Neural cell (in vitro differentiated cells): ENCODE measurements around the gene RBKS. TPM values are rescaled to one million over a fixed set of nuclear protein-coding genes. Genes with fewer than 3 reads are reported as not detected.

Source experiments
- H2AFZ ChIP-seq: fragments of 200-600, 300-800 bp; sonication (generic), shearing (Covaris generic); 2 replicates; pipeline ENCODE4 v1.6.0; 2014; ENCODE audit warnings: low read depth, mild to moderate bottlenecking, antibody characterized with exemption, low read length, moderate library complexity
- H3F3A ChIP-seq: fragments of 200-600 bp; shearing (Covaris generic); 2 replicates; pipeline ENCODE4 v1.6.1; 2016; ENCODE audit warnings: mild to moderate bottlenecking, moderate library complexity, mixed read lengths, antibody characterized with exemption, low read length; ENCODE audit not compliant: insufficient read depth, poor library complexity, severe bottlenecking
- H3K27ac ChIP-seq: fragments of 200-600, 300-800 bp; sonication (generic), shearing (Covaris generic); 2 replicates; pipeline ENCODE4 v1.5.1; 2014; ENCODE audit warnings: mild to moderate bottlenecking, low read length, moderate library complexity
- H3K27me3 ChIP-seq: fragments of 300-800, 200-600 bp; sonication (generic), shearing (Covaris generic); 2 replicates; pipeline ENCODE4 v1.6.0; 2014; ENCODE audit warnings: mild to moderate bottlenecking, low read depth, low read length, moderate library complexity; ENCODE audit not compliant: insufficient read depth
- H3K36me3 ChIP-seq: fragments of 300-800, 200-600 bp; sonication (generic), shearing (Covaris generic); 2 replicates; pipeline ENCODE4 v1.5.1; 2014; ENCODE audit warnings: mild to moderate bottlenecking, antibody characterized with exemption, low read length, moderate library complexity; ENCODE audit not compliant: insufficient read depth
- H3K4me2 ChIP-seq: fragments of 300-800, 200-600 bp; sonication (generic), shearing (Covaris generic); 2 replicates; pipeline ENCODE4 v1.6.0; 2014; ENCODE audit warnings: mild to moderate bottlenecking, low read length
- H3K4me3 ChIP-seq: fragments of 300-800, 200-600 bp; sonication (generic), shearing (Covaris generic); 2 replicates; pipeline ENCODE4 v1.5.1; 2014; ENCODE audit warnings: mild to moderate bottlenecking, low read length, moderate library complexity
- H3K79me2 ChIP-seq: fragments of 200-600 bp; shearing (Covaris generic); replicated peaks from 2 replicates; pipeline ENCODE4 v1.6.0; 2014; ENCODE audit warnings: mild to moderate bottlenecking, low read length, moderate library complexity; ENCODE audit not compliant: insufficient read depth
- H3K9ac ChIP-seq: fragments of 300-800, 200-600 bp; sonication (generic), shearing (Covaris generic); 2 replicates; pipeline ENCODE4 v1.6.1; 2016; ENCODE audit warnings: mild to moderate bottlenecking, low read length, mixed read lengths
- H3K9me2 ChIP-seq: fragments of 200-600 bp; shearing (Covaris generic); 2 replicates; pipeline ENCODE4 v1.6.1; 2016; ENCODE audit warnings: mild to moderate bottlenecking, low read length, mixed read lengths; ENCODE audit not compliant: insufficient read depth
- H3K9me3 ChIP-seq: fragments of 200-600, 300-800 bp; sonication (generic), shearing (Covaris generic); 2 replicates; pipeline ENCODE4 v1.6.1; 2016; ENCODE audit warnings: mild to moderate bottlenecking, mixed run types, low read length, moderate library complexity, mixed read lengths
- H4K20me1 ChIP-seq: fragments of 200-600 bp; shearing (Covaris generic); 2 replicates; pipeline ENCODE4 v1.6.1; 2016; ENCODE audit warnings: mild to moderate bottlenecking, mixed run types; ENCODE audit not compliant: insufficient read depth
- EP300 ChIP-seq: fragments of 450-650 bp; conservative IDR thresholded peaks from 2 replicates; pipeline ENCODE4 v1.6.1; 2014; ENCODE audit warnings: antibody characterized with exemption, mild to moderate bottlenecking, moderate library complexity; ENCODE audit not compliant: poor library complexity, severe bottlenecking
- EZH2 ChIP-seq: fragments of 200-600, 300-800 bp; shearing (Covaris generic), sonication (generic); IDR thresholded peaks from 2 replicates; pipeline ENCODE4 v1.6.1; 2014; ENCODE audit warnings: antibody characterized with exemption, low read length, borderline replicate concordance, mild to moderate bottlenecking; ENCODE audit not compliant: insufficient read depth, poor library complexity, severe bottlenecking
- MXI1 ChIP-seq: fragments of 450-650 bp; conservative IDR thresholded peaks from 2 replicates; pipeline ENCODE4 v1.6.1; 2014; ENCODE audit warnings: antibody characterized with exemption, mild to moderate bottlenecking; ENCODE audit not compliant: poor library complexity, severe bottlenecking
- POLR2AphosphoS5 ChIP-seq: IDR thresholded peaks from 2 replicates; pipeline ENCODE4 v1.6.1; 2012
- RAD21 ChIP-seq: fragments of 450-650 bp; conservative IDR thresholded peaks from 2 replicates; pipeline ENCODE4 v1.6.1; 2014; ENCODE audit warnings: antibody characterized with exemption, mild to moderate bottlenecking, moderate library complexity
- SMC3 ChIP-seq: fragments of 450-650 bp; conservative IDR thresholded peaks from 2 replicates; pipeline ENCODE4 v1.6.1; 2014; ENCODE audit warnings: antibody characterized with exemption, mild to moderate bottlenecking, moderate library complexity; ENCODE audit not compliant: poor library complexity
- TAF1 ChIP-seq: IDR thresholded peaks from 2 replicates; pipeline ENCODE4 v1.6.1; 2012; ENCODE audit warnings: low read depth
- polyA plus RNA-seq: library from polyadenylated mRNA; depleted of rRNA; stranded (reverse); fragments of >200 nt; gene quantifications from 2 replicates; pipeline ENCODE4 v1.2.3, GENCODE V29; 2014
- TF ChIP-seq, protein P1 (sequence below): fragments of 450-650 bp; IDR thresholded peaks from 2 replicates; pipeline ENCODE4 v1.5.1; 2014; ENCODE audit warnings: antibody characterized with exemption, mild to moderate bottlenecking, moderate library complexity; ENCODE audit not compliant: poor library complexity, severe bottlenecking
- TF ChIP-seq, protein P2 (sequence below): IDR thresholded peaks from 2 replicates; pipeline ENCODE4 v1.6.1; 2012; ENCODE audit warnings: borderline replicate concordance

The RBKS gene
- polyA plus RNA-seq, 1 donor from 2014 or later: 5.4 TPM

DNA sequence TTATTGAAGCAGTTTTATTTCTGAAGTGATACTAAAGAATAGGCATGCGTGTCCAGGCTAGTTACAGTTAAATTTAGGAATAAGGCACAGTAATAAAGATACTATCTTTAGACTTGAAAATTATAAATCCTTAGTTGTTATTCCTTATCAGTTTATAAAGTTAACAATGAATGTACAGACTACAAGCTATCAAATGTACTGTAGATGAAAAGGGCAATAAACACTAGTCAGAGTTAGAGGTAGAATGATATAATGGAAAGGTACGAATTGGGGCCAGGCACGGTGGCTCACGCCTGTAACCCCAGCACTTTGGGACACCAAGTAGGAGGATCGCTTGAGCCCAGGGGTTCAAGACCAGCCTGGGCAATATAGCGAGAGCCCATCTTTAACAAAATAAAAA lies 3.9 kb downstream of the RBKS start:
- Histone ChIP-seq H3F3A (no peaks in the 10 kb centered on the region), H3K9me3 (no peaks in the 10 kb centered on the region), H3K9me2 (no peaks in the 10 kb centered on the region), H4K20me1 (no peaks in the 10 kb centered on the region), H3K27ac (no peak overlapping the region), H3K27me3 (no peaks in the 10 kb centered on the region), H2AFZ (no peak overlapping the region), H3K79me2 (no peaks in the 10 kb centered on the region), H3K4me3 (no peak overlapping the region), H3K9ac (no peak overlapping the region), H3K36me3 (no peaks in the 10 kb centered on the region), H3K4me2 (no peak overlapping the region)
- TF ChIP-seq SMC3: no peak
- no peak for TF ChIP-seq POLR2AphosphoS5
- no peak for TF ChIP-seq MXI1
- no peak for TF ChIP-seq TAF1
- TF ChIP-seq RAD21: no peak
- TF ChIP-seq, protein P1, sequence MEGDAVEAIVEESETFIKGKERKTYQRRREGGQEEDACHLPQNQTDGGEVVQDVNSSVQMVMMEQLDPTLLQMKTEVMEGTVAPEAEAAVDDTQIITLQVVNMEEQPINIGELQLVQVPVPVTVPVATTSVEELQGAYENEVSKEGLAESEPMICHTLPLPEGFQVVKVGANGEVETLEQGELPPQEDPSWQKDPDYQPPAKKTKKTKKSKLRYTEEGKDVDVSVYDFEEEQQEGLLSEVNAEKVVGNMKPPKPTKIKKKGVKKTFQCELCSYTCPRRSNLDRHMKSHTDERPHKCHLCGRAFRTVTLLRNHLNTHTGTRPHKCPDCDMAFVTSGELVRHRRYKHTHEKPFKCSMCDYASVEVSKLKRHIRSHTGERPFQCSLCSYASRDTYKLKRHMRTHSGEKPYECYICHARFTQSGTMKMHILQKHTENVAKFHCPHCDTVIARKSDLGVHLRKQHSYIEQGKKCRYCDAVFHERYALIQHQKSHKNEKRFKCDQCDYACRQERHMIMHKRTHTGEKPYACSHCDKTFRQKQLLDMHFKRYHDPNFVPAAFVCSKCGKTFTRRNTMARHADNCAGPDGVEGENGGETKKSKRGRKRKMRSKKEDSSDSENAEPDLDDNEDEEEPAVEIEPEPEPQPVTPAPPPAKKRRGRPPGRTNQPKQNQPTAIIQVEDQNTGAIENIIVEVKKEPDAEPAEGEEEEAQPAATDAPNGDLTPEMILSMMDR: no peak
- TF ChIP-seq EZH2: no peak
- TF ChIP-seq, protein P2, sequence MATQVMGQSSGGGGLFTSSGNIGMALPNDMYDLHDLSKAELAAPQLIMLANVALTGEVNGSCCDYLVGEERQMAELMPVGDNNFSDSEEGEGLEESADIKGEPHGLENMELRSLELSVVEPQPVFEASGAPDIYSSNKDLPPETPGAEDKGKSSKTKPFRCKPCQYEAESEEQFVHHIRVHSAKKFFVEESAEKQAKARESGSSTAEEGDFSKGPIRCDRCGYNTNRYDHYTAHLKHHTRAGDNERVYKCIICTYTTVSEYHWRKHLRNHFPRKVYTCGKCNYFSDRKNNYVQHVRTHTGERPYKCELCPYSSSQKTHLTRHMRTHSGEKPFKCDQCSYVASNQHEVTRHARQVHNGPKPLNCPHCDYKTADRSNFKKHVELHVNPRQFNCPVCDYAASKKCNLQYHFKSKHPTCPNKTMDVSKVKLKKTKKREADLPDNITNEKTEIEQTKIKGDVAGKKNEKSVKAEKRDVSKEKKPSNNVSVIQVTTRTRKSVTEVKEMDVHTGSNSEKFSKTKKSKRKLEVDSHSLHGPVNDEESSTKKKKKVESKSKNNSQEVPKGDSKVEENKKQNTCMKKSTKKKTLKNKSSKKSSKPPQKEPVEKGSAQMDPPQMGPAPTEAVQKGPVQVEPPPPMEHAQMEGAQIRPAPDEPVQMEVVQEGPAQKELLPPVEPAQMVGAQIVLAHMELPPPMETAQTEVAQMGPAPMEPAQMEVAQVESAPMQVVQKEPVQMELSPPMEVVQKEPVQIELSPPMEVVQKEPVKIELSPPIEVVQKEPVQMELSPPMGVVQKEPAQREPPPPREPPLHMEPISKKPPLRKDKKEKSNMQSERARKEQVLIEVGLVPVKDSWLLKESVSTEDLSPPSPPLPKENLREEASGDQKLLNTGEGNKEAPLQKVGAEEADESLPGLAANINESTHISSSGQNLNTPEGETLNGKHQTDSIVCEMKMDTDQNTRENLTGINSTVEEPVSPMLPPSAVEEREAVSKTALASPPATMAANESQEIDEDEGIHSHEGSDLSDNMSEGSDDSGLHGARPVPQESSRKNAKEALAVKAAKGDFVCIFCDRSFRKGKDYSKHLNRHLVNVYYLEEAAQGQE: no peak
- no peak for TF ChIP-seq EP300

DNA sequence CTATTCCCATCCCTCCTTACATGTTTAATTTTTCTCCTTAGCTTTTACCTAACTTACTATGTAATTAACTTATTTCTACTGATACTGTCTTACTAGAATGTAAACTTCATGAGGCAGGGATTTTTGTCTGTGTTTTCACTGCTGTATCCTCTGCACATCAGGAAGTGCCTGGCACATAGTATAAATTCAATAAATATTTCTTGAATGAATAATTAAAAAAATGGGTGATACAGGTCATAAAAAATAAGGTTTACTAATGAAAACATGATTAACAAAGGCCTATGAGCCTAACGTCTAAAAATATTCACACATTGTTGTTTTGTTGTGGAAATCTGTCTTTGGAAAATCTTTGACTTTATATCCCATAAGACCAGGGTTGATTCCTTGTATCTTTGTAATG lies 4.5 kb downstream of the RBKS start:
- Histone ChIP-seq H3K9ac (no peak overlapping the region), H3K4me3 (no peak overlapping the region), H3K9me2 (no peaks in the 10 kb centered on the region), H3K79me2 (no peaks in the 10 kb centered on the region), H3K9me3 (no peaks in the 10 kb centered on the region), H3K4me2 (no peak overlapping the region), H3F3A (no peaks in the 10 kb centered on the region), H3K27me3 (no peaks in the 10 kb centered on the region), H3K36me3 (no peaks in the 10 kb centered on the region), H2AFZ (no peak overlapping the region), H3K27ac (no peak overlapping the region), H4K20me1 (no peaks in the 10 kb centered on the region)
- TF ChIP-seq MXI1 (no peak), TAF1 (no peak), SMC3 (no peak)
- TF ChIP-seq, protein P2: no peak
